Measurements from ENCODE around the gene C2orf76. TPM values are rescaled to one million over a fixed set of nuclear protein-coding genes. Genes with fewer than 3 reads are reported as not detected.

C2orf76 gene
- total and polyA plus RNA-seq, 10 of the 15 experiments (the other 5 are each of a cell fraction or from before 2014, with no cell fraction given), result 14.0 to 46.1 (median 25.4) TPM

DNA sequence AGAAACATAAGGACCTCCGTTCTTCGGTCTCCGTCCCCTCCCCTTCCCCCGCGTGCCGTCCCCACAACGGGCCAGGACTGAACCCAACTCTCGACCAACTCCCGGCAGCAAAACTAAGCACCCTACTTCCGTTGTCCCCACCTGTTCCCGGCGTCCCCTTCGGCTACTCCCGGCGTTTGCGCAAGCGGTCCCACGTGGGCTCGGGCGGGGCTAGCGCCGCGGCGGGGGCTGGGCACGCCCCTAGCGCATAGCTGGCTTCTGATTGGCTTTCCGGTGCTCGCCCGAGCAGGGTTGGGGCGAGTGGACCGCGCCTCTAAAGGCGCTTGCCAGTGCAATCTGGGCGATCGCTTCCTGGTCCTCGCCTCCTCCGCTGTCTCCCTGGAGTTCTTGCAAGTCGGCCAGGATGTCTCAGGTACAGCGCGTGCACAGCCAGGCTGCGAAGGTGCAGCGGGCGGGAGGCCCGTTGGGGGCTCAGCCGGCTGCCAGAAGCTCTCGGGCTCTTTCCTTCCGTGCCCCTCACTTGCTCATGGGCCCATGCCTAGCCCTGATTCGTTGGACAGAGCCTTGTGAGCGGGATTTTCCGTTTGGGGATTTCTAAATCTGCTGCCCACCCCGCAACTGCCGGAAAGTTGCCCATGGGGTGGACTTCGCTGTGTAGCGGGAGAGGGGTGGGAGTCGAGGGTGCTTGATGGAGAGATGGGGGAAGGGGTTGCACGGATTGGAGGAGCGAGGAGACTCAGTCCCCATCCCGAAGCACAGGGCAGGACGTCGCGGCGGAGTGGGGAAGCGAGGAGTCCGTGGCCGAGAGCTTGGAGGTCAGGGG, at the start of gene C2orf76, which contains the start of gene DBI (continued):
- TF ChIP-seq, protein P1, sequence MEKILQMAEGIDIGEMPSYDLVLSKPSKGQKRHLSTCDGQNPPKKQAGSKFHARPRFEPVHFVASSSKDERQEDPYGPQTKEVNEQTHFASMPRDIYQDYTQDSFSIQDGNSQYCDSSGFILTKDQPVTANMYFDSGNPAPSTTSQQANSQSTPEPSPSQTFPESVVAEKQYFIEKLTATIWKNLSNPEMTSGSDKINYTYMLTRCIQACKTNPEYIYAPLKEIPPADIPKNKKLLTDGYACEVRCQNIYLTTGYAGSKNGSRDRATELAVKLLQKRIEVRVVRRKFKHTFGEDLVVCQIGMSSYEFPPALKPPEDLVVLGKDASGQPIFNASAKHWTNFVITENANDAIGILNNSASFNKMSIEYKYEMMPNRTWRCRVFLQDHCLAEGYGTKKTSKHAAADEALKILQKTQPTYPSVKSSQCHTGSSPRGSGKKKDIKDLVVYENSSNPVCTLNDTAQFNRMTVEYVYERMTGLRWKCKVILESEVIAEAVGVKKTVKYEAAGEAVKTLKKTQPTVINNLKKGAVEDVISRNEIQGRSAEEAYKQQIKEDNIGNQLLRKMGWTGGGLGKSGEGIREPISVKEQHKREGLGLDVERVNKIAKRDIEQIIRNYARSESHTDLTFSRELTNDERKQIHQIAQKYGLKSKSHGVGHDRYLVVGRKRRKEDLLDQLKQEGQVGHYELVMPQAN (conservative IDR thresholded peaks at IDR 0.05), result peak; percentile 80
- peak; percentile 94 for TF ChIP-seq TAF1 (IDR thresholded peaks at IDR 0.05; ENCODE audit: borderline replicate concordance, low read depth, low read length)
- TF ChIP-seq ZSCAN29 (IDR thresholded peaks at IDR 0.05), result no peak
- TF ChIP-seq, protein P2, sequence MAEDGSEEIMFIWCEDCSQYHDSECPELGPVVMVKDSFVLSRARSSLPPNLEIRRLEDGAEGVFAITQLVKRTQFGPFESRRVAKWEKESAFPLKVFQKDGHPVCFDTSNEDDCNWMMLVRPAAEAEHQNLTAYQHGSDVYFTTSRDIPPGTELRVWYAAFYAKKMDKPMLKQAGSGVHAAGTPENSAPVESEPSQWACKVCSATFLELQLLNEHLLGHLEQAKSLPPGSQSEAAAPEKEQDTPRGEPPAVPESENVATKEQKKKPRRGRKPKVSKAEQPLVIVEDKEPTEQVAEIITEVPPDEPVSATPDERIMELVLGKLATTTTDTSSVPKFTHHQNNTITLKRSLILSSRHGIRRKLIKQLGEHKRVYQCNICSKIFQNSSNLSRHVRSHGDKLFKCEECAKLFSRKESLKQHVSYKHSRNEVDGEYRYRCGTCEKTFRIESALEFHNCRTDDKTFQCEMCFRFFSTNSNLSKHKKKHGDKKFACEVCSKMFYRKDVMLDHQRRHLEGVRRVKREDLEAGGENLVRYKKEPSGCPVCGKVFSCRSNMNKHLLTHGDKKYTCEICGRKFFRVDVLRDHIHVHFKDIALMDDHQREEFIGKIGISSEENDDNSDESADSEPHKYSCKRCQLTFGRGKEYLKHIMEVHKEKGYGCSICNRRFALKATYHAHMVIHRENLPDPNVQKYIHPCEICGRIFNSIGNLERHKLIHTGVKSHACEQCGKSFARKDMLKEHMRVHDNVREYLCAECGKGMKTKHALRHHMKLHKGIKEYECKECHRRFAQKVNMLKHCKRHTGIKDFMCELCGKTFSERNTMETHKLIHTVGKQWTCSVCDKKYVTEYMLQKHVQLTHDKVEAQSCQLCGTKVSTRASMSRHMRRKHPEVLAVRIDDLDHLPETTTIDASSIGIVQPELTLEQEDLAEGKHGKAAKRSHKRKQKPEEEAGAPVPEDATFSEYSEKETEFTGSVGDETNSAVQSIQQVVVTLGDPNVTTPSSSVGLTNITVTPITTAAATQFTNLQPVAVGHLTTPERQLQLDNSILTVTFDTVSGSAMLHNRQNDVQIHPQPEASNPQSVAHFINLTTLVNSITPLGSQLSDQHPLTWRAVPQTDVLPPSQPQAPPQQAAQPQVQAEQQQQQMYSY (CRISPR knock-in tag; IDR thresholded peaks at IDR 0.05), result no peak
- no peak for TF ChIP-seq SUPT20H (IDR thresholded peaks at IDR 0.05; ENCODE audit: borderline replicate concordance, control insufficient read depth, low read depth, low read length)

All from GM12878 (cell line).